GM21447 (cell line): ENCODE measurements around the gene RMI1.
"Not testable (repeated sequence)": the region's sequence is repeated elsewhere in the genome, so short reads cannot be mapped to it uniquely, and the experiment has no call there.

Experiments
- ATAC-seq: cut with Tn5 transposase; IDR thresholded peaks from one replicate; pipeline ENCODE4 v1.9.1; 2021; ENCODE audit not compliant: unreplicated experiment

RMI1 gene

DNA sequence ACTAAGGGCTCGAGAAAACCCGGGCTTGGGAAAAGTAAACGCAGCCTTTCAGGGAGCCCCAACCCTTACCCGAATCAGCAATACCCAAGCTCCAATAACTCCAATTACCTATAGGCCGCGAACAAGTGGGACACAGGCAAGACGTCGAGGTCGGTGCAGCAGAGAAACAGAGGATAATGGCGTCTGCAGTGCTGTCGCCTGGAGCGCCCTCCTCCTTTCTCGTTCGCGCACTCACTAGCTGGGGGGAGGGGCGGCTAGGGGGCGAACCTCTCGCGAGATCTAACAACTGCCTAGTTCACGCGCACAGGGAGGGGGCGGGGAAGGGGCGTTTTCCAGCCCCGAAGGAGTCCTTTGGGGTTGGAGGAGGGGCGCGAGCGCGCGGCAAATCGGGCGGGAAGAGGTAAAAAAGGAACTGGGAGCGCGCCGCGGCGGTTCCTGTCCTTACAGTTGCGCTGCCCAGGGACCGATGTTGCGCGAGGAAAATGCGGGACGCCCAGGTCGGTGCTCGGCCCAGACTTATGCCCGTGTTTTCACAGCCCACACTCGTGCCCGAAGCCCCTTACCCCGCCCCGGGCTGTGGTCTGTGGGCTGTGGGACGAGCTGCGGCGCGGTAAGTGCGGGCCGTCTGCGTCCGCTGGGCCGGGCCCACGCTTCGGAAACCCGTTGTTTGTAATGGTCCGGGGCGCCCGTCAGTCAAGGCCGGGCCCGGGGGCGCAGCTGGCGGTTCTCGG, at the start of gene RMI1:
Gene RMI1, plus strand, starts transcription at position 411 of the 731 bp plus-strand sequence. CDS start 20,182 bp downstream, outside the sequence.
- ATAC-seq, result peak; percentile 71

DNA sequence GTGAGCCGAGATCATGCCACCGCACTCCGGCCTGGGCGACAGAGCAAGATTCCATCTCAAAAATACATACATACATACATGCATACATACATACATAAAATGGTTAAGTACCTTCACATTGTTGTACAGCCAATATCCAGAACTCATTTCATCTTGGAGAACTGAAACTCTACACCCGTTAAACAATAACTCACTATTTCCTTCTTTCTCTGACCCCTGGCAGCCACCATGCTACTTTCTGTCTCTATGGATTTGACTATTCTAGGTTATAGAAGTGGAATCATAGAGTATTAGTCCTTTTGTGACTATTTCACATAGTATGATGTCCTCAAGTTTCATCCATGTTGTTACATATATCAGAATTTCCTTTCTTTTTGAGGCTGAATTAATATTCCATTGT, 49.7 kb upstream of the RMI1 start:
- ATAC-seq, result no peak

DNA sequence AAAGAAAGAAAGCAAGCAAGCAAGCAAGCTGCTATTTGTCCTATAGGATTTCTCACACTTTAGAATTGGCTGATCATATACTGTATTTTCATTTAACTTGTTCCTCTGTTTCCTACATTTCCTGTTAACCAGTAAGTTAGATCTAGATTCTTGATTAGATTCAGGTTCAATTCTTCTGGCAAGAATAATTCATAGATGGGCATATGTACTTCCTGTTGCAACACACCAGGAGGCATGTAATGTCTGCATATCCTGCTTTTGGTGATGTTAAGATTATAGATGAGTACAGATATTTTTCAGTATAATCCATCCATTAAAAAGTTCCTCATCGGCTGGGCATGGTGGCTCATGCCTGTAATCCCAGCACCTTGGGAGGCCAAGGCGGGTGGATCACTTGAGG, 48.6 kb upstream of the RMI1 start:
- no peak for ATAC-seq

DNA sequence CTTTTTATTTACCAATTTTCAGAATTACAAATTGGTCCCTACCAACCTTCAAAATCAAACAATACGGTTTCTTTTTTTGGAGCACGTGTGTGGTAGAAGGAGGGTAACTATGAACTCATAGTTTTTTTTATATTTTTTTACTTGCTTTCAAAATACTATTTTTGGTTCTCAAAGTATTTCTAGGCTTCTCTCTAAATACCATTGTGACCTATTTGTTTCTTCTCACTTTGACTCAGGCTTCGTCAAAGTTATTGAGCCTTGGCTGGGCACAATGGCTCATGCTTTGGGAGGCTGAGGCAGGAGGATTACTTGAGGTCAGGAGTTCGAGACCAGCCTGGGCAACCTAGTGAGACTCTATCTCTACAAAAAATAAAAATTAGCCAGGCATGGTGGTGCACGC, 47.8 kb upstream of the RMI1 start:
- no peak for ATAC-seq

DNA sequence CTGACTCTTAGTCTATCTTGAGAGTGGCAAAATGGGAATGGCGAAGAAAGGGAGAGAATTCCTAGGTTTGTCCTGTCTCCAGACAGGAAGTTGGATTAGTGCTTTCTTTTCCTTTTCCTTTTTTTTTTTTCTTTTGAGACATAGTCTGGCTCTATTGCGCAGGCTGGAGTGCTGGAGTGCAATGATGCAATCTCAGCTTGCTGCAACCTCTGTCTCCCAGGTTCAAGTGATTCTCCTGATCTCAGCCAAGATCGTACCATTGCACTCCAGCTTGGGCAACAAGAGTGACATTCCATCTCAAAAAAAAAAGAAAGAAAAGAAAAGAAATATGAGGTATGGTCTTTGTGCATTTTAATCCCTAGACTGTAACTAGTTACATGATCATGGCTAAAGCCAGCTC, 46.8 kb upstream of the RMI1 start:
- no peak for ATAC-seq

DNA sequence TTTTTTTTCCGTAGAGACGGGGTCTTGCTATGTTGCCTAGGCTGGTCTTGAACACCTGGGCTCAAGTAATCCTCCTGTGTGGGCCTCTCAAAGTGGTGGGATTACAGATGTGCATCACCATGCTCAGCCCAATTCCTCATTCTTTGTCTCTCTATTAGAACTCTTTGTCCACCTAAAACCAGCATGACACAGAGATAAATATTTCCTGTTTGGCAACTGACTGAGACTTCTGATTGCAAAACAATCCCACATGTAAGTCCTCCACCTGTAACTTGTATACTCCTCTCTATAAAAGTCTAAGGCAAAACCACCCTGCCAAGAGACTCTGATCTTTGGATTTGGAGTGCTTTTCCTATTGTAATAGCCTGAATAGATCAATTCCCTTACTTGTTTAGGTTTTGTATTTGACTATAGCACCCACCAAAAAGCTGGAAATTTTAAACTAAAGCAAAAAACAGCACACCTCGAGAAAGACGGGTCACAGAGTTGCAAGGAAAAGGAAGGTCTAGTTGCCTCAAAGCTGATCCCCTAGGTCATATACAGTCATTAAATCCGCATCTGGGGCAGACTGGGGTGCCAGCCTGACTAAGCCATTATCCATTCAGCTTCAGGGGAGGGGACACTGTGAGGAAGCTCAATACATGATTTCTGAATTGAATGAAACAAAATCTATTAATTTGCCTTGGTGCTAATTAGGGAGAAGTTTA, 45.9 kb upstream of the RMI1 start:
- no peak for ATAC-seq

DNA sequence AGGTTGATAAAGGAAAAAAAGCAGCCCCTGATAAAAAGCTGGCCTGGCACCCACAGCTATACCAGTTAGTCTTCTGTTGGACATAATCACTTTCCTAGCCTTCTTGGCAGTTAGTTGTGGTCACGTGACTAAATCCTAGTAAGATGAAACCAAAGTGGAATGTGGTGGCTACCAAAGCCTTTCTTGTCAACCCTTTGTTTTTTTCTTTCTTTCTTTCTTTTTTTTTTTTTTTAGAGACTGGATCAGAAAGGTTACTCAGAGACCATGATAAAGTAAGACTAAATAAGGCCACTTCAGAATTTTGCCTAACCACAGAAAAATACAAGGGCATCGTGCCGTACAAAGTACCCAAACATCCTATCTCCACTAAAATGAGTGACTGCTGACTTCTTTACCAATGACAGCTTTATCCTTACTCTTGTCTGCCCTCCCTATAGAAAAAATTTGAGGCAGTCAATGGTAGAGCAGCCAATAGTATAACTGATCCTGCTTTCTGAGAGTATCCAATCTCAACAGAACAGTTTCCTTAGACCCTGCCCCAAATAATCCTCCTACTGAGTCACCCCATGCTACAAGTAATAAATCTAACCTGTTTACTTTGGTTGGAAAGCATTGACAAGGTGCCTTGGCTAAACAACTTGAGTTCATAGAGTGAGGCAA, 45.2 kb upstream of the RMI1 start:
- no peak for ATAC-seq

DNA sequence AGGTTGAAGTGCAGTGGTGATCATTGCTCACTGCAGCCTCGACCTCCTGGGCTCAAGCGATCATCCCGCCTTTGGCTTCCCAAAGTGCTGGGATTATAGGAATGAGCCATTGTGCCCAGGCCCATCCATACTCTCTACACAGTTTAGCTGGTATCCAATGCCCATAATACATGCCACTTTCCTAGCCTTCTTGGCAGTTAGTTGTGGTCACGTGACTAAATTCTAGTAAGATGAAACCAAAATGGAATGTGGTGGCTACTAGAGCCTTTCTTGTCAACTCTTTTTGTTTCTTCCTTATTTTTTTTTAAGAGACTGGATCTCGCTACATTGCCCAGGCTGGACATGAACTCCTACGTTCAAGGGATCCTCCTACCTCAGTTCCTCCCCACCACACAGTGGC, 44.1 kb upstream of the RMI1 start:
- no peak for ATAC-seq

DNA sequence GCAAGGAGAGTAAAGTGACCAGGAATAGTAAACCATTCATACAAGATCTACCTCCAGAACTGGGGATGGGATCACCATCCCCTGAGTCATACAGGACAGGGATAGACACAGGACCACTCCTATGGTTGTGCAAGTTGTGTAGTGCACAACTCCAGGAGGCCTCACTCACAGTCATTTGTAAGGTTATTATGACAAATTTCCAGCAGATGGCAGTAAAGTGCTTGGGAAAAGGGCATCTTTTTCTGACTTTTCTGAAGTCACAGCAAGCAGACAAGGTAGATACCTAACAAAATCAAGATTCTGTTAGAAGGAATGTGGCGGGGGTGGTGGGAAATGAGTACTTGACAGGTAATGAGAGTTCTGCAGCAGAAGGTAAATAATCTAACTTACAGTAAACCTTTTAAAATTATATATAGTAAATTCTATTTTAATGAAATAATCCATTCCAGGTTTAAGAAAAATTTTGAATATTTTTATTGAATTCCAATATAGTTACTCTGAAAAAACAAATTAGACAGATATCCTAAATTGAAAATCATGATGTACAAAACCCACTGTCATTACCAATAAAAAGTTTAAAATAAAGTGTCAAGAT, 42.6 kb upstream of the RMI1 start:
- ATAC-seq, result peak; percentile 53

DNA sequence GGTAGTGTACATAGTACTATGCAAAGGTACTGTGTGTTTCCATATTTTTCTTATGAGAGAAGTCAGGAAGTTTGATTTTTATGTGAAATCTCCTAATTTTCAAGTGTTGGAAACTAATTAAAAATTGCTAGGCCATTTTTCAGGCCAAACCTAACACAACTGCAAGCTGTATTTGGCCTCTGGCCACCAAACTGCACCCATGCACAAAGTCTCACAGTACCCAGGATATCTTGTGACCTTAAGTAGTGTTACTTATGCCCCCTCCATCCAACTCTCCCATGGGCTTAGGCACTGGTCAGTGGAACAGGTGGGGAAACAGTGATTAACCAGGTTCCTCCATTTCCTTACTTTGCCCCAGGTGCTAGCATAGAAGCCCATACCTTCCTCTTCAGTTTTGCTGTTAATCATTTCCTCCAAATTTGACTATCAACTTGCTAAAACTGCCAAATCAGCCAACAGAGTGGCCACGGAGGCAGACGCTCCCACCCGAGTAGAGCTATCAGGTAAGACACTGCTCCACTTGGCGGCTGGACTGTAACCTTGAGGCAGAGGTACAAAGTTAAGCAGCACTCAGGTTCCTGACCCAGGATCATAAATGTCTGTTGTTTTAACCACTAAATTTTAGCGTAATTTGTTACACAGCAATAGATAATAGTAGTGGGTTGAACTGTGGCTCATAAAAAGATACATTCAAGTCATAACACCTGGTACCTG, 39.9 kb upstream of the RMI1 start:
- no peak for ATAC-seq

DNA sequence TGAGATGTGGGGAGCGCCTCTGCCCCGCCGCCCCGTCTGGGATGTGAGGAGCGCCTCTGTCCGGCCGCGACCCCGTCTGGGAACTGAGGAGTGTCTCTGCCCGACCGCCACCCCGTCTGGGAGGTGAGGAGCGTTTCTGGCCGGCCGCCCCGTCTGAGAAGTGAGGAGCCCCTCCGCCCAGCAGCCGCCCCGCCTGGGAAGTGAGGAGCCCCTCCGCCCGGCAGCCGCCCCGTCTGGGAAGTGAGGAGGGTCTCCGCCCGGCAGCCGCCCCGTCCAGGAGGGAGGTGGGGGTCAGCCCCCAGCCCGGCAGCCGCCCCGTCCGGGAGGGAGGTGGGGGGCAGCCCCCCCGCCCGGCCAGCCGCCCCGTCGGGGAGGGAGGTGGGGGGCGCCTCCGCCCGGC, 32.5 kb upstream of the RMI1 start:
- not testable (repeated sequence) for ATAC-seq

DNA sequence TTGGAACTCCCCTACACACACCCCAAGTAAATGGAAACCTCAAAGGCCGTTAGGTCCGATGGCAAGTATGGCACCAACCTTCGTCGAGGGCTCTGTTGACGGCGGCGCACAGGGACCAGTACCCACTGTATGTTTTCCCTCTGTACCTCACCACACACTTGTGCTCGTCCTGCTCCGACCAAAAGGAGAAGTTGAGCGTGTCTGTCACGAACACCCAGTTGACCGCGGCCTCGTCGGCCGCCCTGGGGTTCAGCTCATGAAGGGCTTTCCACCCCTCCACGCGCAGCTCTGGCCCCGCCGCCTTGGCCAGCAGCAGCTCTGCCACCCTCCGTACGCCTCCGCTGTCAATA, 24.5 kb upstream of the RMI1 start:
- ATAC-seq, result peak; percentile 56

DNA sequence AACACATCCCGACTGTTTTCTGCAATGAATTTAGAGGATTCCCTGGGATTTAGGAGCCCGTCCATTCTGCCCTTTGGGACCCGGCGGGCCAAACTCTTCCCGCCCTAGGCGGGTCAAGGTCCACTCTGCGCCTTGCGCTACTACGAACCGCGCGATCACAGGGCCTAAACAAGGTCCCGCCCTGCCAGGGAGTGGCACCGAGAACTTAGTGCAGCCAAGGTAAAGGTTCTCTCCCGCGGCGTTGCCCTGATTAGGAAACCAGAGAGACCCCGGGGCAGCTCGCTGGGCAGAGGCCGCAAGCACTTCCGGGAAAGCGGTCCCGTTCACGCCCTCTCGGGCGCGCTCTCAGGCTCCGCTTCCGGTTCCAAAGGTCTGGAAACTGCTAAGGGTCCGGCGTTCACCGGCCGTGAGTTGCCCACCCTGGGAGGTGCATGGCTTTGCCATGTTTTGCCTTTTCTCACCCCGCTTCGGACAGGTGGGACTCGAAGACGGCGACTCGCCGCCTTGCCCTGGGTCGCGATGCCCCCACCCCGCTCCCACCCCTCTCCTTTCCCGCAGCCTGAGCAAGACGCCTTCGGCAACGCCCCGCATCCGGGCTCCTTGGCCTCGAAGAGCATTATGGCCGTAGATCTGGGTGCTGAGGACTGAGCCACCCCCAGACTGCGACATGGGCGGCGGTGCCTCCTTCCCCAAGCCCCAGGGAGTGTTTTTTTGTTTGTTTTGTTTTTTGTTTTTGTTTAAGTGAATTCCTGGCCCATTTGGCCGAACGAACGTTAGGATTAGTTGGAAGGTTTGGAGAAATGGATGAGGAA, 24.0 kb upstream of the RMI1 start:
- peak; percentile 84 for ATAC-seq

DNA sequence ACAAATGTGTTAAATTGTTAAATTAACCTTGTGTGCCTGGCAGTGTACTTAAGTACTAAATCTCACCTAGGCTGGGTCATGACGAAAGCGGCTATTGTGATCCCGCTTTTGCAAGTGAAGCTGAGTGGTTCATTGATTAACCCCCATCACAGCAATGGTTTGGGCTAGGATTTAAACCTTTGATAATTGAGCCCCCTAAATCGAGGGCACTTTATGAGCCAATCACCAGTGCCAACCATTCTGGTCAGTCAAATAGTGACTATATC, 23.4 kb upstream of the RMI1 start:
- ATAC-seq, result no peak

DNA sequence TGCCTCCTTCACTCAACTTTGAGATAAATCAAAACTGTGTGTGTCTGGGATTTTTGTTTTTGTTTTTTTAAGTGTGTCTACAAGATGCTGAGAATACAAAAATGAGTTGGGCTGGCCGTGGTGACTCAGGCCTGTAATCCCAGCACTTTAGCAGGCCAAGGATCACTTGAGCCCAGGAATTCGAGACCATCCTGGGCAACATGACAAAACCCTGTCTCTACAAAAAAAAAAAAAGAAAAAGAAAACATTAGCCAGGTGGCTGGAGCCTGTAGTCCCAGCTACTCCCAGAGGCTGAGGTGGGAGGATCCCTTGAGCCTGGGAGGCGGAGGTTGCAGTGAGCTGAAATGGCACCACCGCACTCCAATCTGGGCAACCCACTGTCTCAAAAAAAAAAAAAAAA, 21.5 kb upstream of the RMI1 start:
- no peak for ATAC-seq

DNA sequence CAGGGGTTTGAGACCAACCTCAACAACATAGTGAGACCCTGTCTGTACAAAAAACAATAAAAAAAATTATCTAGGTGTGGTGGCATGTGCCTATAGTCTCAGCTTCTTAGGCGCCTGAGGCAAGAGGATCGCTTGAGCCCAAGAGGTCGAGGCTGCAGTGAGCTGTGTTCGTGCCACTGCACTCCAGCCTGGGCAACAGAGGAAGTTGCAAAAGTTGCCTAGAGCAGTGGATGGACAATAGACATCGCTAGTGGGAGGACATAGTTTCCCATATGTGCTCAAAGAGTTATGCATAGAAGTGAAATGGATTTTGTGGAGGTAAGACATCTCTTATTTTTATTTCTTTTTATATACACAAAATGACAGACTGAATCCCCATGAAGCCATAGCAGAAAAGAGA, 19.6 kb upstream of the RMI1 start:
- ATAC-seq, result no peak

DNA sequence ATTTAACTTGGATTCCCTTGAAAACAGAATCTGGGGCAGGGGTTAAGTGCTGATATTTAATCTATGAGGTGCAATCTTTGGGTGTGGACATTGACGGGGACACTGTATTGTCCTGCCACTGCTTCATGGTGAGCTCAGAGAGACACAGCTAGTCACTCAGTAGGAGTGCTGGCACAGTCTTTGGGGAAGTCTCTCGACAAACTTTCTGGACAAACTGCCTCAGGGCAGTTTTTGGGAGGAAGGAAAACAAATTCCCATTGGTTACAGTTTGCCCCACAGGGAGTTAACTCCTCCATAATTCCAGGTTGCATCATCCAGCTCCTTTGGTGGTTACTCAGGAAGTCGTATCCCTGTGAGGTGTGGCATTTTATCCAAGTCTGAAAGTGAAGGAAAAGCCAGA, 18.4 kb upstream of the RMI1 start:
- ATAC-seq, result no peak

DNA sequence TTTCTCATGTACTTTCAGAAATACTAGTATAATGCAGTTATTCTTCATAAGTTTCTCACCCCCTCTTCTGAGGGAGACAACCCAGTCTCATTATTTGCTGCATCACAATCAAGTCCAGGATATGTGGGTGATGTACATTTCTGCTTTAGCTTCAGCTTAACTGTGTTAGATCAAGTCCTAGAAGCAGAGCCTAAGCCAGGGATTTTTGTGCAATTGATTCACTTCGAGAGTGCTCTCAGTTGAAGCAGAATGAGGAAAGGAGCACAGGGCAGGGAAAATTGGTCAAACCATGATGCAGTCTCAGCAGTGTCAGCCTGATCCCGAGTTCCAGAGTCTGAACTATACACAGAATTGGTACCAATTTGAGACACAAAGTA, 15.6 kb upstream of the RMI1 start:
- ATAC-seq, result no peak

DNA sequence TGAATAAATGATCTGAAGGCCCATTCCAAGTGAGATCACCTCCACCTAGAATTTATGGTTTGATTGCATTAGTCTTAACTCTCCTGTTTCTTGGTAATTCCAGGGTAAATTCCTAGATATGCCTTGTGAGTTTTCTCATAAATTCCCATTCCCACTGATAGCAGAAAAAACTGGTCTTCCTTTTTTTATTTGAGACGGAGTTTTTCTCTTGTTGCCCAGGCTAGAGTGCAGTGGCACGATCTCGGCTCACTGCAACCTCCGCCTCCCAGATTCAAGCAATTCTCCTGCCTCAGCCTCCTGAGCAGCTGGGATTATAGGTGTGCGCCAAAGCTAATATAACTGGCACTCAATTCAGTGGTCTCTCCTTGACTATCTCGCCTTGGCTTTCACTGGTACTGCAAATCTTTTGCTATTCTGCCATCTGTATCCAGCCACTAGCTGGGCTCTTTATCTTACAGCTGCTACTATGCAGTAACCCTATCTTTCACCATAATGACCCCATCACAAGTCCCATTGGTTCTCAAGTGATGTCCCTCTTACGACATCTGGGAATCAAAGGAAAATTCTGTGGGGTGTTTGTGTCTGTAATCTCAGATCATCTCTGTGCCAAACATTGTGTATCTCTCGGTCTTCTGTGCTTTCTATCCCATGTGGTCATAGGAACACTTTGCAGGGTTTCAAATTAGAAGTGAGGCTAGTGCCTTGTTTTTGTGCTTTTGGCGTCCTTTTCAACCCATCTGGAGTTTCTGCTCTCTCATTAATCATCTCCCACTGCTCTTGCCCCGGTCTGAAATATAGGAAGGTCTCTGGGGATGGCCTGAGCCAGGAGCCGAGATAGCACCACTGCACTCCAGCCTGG, 15.0 kb upstream of the RMI1 start:
- no peak for ATAC-seq

DNA sequence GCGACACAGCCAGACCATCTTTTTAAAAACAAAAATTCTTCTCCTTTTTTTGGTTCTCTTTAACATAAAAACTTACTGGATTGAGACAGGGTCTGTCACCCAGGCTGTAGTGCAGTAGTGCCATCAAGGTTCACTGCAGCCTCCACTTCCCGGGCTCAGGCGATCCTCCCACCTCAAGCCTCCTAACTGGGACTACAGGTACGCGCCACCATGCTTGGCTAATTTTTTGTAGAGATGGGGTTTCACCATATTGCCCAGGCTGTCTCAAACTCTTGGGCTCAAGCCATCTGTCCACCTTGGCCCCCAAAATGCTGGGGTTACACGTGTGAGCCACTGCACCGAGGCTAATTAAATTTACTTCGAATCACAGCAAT, 14.4 kb upstream of the RMI1 start:
- ATAC-seq, result no peak
